DMS114 treated with DMSO at 0.1 percent for 48 hours (cell line): ENCODE results near the gene ACTN4.

Source experiments
- DNase-seq: peaks from one replicate; lab custom pipeline; 2025; ENCODE audit not compliant: unreplicated experiment; lab: John Stamatoyannopoulos, UW

Gene ACTN4

GRCh38 chr19:38722947-38723605, 75.6 kb downstream of the ACTN4 start:
- DNase-seq, result no peak

GRCh38 chr19:38723606-38723965, 76.1 kb downstream of the ACTN4 start:
- no peak for DNase-seq

GRCh38 chr19:38723990-38724854, 76.8 kb downstream of the ACTN4 start:
- no peak for DNase-seq

- DNase-seq, result no peak
Measured at GRCh38 chr19:38725469-38726283, 78.2 kb downstream of the ACTN4 start.

DNA sequence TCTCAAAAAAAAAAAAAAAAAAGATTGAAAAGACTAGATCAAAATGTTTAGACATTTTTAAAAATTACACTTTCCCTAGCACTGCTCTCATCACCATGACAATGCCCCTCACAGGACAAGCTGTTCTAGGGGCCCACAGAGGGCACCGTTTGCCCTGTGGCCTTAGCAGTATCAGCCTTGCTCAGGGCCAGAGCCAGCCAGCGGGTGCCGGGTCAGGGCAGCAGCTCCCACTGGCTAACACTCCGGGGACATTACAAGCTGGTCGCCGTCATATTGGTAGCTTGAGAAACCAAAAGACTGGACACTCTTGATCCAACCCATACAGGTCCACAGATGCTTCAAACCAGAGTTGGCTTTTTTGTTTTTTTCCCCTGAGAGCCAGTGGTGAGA, 78.8 kb downstream of the ACTN4 start:
- DNase-seq, result no peak

- DNase-seq, result no peak
Measured at GRCh38 chr19:38726761-38727301, 79.4 kb downstream of the ACTN4 start.

DNA sequence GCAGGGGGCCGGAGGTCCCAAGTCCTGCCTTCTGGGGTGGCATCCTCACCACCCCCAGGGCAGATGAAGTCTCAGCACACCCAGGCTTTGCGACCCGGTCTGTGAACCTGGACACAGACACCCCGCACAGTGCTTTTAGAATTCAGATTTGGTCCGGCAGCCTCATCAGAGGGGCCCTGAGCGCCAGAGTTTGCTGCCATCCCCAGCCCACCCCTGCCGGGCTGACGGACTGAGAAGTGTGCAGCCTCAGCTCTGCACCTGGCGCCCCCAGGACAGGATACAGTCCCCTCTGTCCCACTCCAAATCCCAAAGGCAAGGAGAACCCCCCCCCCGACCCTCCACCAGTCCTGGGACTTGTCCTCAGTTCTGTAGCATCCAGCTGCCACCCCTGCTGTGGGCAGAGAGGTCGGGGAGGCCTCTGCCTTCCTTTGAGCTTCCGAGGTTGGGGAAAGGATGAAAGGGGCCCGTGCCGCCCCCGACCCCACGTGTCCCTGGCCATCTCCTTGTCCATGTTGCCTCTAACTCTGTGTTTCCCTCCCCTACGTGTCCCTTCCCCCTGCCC, 79.9 kb downstream of the ACTN4 start:
- DNase-seq, result no peak

DNA sequence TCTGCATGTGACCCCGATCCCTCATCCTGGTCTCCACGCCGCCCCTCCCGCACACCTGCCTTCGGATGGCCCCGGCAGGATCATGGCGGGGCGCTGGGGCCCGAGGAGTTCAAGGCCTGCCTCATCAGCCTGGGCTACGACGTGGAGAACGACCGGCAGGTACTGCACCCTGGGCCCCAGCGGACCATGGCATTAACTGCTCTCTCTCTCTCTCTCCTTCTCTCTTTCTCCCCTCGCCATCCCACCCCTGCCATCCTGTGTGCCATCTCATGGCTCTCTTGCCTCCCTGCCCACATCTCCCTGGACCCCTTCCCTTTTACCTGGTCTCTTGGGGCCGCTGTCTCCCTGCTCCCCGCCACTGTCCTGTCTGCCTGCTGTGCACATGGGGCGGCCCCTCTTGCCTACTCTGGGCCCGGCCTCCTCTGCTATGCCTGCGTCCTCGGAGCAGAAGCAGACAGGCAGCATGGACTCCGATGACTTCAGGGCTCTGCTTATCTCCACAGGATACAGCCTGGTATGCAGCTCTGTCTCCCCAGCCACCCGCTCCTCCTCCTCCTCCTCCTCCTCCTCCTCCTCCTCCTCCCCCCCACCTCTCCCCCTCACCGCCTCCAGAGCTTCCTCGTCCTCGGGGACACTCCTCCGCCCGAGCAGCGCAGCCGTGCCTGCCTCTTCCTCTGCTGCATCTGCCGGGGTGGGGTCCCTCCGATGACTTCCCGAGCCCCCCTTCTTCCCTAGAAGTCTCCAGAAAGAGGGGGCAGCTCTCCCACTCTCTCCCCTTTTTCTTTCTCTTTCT, 80.6 kb downstream of the ACTN4 start:
- DNase-seq, result no peak

DNA sequence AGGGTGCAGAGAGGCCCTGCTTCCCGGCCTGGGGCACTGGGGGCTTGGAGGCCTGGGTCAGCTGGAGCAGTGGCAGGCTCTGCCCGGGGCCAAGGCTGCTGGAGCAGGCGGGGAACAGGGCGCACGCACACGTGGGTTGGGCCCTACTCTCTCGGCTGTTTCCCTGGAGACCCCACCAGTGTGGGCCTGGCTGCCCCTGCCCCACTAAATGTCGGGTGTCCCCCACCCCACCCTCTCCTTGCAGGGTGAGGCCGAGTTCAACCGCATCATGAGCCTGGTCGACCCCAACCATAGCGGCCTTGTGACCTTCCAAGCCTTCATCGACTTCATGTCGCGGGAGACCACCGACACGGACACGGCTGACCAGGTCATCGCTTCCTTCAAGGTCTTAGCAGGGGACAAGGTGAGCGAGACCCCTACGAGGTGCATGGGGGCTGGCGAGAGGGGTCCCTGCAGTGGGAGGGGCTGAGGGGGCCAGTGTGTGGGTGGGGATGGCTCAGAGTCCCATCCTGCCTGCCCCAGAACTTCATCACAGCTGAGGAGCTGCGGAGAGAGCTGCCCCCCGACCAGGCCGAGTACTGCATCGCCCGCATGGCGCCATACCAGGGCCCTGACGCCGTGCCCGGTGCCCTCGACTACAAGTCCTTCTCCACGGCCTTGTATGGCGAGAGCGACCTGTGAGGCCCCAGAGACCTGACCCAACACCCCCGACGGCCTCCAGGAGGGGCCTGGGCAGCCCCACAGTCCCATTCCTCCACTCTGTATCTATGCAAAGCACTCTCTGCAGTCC, 81.5 kb downstream of the ACTN4 start:
- DNase-seq, result no peak

DNA sequence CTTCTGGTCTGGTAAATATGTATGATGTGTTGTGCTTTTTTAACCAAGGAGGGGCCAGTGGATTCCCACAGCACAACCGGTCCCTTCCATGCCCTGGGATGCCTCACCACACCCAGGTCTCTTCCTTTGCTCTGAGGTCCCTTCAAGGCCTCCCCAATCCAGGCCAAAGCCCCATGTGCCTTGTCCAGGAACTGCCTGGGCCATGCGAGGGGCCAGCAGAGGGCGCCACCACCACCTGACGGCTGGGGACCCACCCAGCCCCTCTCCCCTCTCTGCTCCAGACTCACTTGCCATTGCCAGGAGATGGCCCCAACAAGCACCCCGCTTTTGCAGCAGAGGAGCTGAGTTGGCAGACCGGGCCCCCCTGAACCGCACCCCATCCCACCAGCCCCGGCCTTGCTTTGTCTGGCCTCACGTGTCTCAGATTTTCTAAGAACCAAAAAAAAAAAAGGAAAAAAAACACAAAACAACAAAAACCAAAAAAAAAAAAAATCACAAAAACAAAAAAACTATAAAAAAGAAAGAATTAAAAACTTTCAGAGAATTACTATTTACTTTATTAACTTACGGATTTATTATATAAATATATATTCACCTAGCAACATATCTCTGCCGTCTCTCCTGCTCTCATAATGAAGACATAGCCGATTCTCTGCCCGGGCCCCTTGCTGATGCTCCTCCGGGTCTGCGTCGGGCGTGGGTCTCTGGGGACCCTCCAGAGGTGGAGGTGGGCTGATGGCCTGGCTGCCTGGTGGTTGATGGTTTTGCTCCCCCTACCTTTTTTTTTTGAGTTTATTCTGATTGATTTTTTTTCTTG, 82.4 kb downstream of the ACTN4 start:
- DNase-seq, result peak; percentile 17

- DNase-seq, result no peak
Measured at GRCh38 chr19:38730470-38730730, 83.0 kb downstream of the ACTN4 start.

GRCh38 chr19:38730731-38731589, 83.5 kb downstream of the ACTN4 start:
- no peak for DNase-seq

DNA sequence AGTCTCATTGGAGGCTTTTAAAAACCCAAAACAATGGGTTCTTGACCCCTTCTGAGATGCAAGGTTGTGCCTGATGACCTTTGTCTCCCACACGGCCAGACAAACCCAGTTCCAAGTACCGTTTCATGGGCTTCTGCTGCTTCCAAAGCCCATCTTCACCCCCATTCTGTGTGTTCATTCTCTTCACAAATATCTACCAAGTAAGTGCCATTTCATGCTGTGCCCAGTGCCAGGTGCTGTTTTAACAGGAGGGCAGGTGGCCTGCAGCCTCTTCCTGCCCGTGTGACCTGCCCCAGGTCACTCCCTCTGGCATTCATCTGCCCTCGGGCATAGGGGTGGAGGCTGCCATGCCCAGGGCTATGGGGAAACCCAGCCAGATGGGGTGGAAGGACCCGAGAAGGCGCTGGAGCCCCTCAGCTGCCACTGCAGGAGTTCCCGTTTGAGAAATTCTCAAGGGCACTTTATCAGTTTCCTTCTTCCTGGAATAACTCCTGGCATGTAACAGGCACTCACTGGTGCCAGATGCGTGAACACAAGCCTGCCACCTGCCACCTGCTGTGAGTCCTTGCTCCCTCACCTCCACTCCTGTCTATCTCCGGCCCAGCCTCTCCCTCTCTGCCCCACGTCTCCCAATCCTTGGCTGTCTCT, 84.3 kb downstream of the ACTN4 start:
- DNase-seq, result no peak

DNA sequence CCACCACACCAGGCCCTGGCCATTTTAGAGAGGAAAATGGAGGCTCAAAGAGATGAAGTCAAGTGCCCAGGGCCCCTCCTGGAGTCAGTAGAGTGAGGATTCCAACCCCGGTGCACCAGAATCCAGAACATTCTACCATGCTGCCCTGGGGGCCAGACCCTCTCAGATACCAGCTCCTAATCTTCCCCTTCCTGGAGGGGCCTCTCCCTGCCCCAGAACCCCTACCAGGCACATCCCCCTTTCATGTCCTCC, 85.7 kb downstream of the ACTN4 start:
- DNase-seq, result no peak

DNA sequence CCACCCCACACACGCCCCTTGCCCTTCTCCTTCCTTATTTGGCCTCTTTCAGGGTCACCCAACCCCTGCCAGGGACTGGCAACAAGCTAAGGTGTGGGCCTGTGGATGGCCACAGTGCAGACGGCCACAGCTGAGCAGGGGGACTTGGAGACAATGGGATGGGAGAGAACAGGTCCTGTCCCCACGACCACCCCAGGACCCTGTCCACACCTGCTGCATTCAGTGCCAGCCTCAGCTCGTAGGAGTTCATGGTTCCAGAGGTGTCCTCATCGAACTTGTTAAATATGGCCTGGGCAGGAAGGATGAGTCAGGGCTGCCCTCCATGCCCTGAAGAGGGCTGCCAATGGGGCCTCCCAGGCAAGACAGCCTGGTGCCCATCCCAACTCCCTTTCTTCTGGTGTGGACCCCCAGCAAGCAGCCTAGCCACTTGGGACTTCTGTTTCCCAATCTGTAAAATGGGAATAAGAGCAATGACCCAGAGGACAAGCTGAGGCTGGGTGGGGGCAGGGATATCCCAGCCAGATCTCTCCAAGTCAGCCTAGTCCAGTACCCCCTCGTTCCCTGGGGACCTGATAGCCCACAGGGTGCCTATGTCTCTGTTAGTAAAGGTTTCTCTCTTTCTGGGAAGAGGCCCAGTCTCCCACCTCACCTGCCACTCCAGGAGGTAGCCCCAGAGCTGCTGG, 86.2 kb downstream of the ACTN4 start:
- DNase-seq, result no peak

- DNase-seq, result no peak
Measured at GRCh38 chr19:38734176-38734425, 86.7 kb downstream of the ACTN4 start.

- no peak for DNase-seq
Measured at GRCh38 chr19:38734426-38735256, 87.2 kb downstream of the ACTN4 start.
